Suprapubic skin (tissue), 3 donors: Measurements from ENCODE around the gene SGK2.
"Not testable (repeated sequence)": the region's sequence is repeated elsewhere in the genome, so short reads cannot be mapped to it uniquely, and the experiment has no call there.

Source experiments
- POLR2AphosphoS5 ChIP-seq, 3 donors: sonication (generic); formaldehyde crosslinking; IDR thresholded peaks; one replicate each; pipeline ENCODE4 v1.6.1; 2017; ENCODE audit warnings: antibody characterized with exemption in 3 of 3
- TF ChIP-seq, protein P1 (sequence below), 2 donors: fragments of 200-600 bp in 1 of 2; fragments of 450-650 bp in 1 of 2; sonication (generic) in 1 of 2; IDR thresholded peaks; one replicate each; pipeline ENCODE4 v1.5.1; 2016 to 2019; ENCODE audit warnings: antibody characterized with exemption in 2 of 2, mild to moderate bottlenecking in 1 of 2, moderate library complexity in 1 of 2

DNA sequence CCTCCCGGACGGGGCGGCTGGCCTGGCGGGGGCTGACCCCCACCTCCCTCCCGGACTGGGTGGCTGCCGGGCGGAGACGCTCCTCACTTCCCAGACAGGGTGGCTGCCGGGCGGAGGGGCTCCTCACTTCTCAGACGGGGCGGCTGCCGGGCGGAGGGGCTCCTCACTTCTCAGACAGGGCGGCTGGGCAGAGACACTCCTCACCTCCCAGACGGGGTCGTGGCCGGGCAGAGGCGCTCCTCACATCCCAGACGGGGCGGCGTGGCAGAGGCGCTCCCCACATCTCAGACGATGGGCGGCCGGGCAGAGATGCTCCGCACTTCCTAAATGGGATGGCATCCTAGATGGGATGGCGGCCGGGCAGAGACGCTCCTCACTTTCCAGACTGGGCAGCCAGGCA is 48.5 kb downstream of the SGK2 start:
- not testable (repeated sequence) for TF ChIP-seq POLR2AphosphoS5 (IDR thresholded peaks at IDR 0.05)
- TF ChIP-seq, protein P1, sequence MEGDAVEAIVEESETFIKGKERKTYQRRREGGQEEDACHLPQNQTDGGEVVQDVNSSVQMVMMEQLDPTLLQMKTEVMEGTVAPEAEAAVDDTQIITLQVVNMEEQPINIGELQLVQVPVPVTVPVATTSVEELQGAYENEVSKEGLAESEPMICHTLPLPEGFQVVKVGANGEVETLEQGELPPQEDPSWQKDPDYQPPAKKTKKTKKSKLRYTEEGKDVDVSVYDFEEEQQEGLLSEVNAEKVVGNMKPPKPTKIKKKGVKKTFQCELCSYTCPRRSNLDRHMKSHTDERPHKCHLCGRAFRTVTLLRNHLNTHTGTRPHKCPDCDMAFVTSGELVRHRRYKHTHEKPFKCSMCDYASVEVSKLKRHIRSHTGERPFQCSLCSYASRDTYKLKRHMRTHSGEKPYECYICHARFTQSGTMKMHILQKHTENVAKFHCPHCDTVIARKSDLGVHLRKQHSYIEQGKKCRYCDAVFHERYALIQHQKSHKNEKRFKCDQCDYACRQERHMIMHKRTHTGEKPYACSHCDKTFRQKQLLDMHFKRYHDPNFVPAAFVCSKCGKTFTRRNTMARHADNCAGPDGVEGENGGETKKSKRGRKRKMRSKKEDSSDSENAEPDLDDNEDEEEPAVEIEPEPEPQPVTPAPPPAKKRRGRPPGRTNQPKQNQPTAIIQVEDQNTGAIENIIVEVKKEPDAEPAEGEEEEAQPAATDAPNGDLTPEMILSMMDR (IDR thresholded peaks at IDR 0.05), result not testable (repeated sequence)
